T-helper 9 cell (primary cell): ENCODE data around the gene ASAP2.

ENCODE experiments used
- DNase-seq: peaks from one replicate; pipeline ENCODE4 v3.0.0-alpha.2; 2020
- total RNA-seq, 2 donors: gene quantifications; one replicate each; lab custom pipeline; 2026; lab: John Stamatoyannopoulos, UW

Gene ASAP2
- total RNA-seq = 0 to 0.14 reads per million in 2 donors

- no peak for DNase-seq
Measured at GRCh38 chr2:9205963-9206948, at the start of gene ASAP2. TSS of gene ASAP2 (plus strand) at chr2:9206812. CDS start at chr2:9207105, 293 bp downstream.

DNA sequence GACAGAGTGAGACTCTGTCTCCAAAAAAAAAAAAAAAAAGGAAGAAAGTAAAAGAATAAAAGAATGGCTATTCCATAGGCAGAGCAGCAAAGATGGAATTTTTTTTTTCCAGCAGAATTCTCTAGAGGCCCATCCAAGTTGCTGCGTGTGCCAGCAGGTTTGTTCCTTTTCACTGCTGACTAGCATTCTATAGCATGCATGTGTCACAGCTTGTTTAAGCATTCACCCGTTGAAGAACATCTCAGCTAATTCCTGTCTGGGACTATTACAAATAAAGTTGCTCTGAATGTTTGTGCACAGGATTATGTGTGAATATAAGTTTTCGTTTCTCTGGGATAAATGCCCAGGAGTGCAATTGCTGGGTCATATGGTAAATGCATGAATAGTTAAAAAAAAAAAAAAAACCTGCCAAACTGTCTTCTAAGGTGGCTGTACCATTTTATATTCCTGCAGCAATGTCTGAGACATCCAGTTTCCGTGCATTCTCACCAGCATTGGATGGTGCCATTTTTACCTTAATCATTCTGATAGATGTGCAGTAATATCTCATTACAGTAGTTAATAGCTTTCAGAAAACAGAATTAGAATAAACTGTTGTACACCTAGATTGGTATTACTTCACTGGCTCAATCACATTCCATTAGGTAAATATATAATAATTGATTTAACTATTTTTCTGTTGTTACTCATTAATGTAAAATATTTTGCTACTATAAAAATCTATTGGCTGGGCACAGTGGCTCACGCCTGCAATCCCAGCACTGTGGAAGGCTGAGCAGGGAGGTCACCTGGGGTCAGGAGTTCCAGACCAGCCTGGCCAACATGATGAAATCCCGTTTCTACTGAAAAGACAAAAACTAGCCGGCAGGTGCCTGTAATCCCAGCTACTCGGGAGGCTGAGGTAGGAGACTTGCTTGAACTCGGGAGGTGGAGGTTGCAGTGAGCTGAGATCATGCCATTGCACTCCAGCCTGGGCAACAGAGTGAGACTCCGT lies 47.5 kb upstream of the ASAP2 start:
- no peak for DNase-seq

GRCh38 chr2:9160732-9161131 lies 45.9 kb upstream of the ASAP2 start:
- no peak for DNase-seq

- DNase-seq = no peak
Measured at GRCh38 chr2:9162841-9163240, 43.8 kb upstream of the ASAP2 start.

GRCh38 chr2:9163306-9164111 lies 43.1 kb upstream of the ASAP2 start:
- no peak for DNase-seq

- DNase-seq = no peak
Measured at GRCh38 chr2:9164112-9164608, 42.5 kb upstream of the ASAP2 start.

DNA sequence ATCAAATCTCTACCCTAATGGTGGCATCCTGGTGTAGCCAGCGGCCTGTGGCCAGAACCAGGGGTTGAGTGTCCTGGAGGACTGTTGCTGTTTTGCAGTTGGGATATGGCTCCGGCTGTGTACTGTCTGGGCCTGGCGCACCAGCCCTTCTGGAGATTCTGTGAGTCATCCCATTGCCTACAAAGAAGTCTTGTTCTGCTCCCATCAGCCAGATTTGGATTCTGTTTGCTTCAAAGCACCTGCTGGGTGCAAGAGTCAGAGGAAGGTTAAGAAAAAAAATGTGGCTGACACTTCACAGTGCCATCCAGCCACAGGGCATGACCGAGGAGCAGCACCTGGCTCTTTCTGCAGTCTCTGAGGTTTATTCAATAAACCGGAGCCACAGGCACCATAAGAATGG lies 41.0 kb upstream of the ASAP2 start:
- no peak for DNase-seq

GRCh38 chr2:9166579-9167377 lies 39.8 kb upstream of the ASAP2 start:
- DNase-seq = no peak

GRCh38 chr2:9167718-9168657 lies 38.6 kb upstream of the ASAP2 start:
- DNase-seq = no peak

DNA sequence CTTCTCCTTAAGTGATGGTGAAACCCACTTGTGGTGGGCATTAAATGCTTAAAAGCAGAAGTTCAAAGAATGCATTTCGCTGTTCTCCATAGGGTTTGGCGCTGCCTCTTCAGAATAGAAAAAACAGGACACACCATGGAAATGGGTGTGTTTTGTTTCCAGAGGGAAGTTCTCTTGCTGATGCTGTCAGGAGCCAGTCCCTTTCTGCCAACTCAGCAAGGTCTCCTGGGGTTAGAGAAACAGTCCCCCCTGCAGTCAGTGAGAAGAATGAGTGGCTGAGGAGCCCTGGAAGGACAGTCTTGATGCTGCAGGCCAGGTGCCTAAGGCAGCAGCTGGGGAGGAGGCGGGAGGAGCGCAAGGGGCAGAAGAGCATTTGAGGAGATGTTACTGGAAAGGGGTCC lies 37.8 kb upstream of the ASAP2 start:
- no peak for DNase-seq

GRCh38 chr2:9169349-9170107 lies 37.1 kb upstream of the ASAP2 start:
- DNase-seq = no peak

DNA sequence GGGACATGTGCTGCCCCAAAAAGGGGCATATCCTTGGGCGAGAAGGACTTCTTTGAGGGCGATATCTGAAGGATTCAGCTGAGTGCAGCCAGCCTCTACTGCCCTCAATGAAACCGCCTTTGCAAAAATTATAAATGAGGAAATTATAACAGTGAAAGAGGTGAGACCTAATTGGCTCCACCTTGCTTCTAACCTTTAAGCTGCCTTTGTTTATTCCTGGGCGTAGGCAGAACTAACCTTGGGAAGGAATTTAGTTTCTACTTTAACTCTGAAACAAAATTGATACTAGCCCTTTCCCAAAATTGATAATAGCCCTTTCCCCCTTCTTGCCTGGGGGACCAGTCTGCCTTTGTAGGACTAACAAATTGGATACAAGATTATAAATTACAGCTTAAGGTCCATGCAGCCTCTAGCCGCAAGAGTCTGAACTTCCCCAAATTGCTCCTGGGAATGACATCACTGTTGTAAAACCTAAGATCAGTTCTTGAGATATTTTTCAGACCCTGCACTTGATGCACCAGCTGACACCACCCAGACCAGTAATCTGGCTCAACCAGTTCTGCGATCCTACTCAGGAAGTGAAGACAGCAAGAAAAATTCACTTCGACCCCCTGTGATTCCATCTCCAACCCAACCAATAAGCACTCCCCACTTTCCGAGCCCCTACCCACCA lies 36.0 kb upstream of the ASAP2 start:
- no peak for DNase-seq

DNA sequence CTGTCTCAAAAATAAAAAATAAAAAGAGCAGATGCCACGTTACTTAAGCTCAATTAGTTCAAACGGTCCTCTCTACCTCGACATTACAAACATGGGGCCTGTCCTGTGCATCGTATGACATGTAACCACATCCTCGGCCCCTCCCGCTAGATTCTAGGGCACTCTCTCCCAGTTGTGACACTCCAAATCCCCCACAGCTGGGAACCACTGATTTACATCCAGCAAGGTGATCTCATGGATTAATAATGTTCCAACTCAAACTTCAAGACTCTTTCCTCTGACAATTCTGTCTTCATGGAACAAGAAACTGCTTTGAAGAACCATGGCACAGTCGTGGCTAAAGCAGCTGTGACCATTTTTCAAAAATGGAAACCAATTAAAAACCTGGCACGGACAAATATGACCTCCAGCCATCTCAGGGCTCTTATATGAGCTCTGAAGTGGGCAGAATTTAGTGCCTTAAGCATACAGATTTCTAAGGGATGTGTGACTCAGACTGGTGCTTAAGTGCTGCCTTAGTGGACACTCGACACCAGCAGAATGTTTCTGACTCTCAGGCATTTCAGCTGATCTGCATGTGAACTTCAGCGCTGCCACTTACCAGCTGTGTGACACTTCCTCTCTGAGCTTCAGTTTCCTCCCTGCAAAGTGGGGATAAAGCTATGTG lies 31.7 kb upstream of the ASAP2 start:
- DNase-seq = no peak

DNA sequence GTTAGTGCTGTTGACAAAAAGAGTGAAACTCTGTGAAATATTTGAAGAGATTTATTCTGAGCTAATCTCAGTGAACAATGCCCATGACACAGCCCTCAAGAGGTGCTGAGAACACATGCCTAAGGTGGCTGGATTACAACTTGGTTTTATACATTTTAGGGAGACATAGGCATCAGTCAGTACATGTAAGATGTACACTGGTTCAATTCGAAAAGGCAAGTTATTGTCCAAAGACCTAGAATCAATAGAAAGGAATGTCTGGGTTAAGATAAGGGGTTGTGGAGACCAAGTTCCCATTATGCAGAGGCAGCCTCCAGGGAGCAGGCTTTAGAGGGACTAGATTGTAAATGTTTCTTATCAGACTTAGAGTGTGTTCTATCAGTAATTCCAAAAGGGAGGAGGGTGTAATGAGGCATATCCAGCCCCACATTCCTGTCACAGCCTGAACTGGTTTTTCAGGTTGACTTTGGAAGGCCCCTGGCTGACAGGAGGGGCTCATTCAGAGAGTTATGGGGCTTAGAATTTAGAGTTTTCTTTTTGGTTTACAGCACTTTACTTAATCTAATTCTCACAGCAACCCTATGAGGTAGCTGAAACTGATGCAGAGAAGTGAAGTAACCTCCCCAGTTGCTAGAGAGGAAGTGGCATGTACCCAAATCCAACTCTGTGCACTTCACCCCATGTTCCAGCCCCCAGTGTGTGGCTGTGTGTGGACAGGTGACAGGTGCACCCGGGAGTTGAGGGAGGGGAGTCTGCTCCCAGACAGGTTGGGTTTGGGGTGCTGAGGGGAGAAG lies 28.3 kb upstream of the ASAP2 start:
- no peak for DNase-seq

DNA sequence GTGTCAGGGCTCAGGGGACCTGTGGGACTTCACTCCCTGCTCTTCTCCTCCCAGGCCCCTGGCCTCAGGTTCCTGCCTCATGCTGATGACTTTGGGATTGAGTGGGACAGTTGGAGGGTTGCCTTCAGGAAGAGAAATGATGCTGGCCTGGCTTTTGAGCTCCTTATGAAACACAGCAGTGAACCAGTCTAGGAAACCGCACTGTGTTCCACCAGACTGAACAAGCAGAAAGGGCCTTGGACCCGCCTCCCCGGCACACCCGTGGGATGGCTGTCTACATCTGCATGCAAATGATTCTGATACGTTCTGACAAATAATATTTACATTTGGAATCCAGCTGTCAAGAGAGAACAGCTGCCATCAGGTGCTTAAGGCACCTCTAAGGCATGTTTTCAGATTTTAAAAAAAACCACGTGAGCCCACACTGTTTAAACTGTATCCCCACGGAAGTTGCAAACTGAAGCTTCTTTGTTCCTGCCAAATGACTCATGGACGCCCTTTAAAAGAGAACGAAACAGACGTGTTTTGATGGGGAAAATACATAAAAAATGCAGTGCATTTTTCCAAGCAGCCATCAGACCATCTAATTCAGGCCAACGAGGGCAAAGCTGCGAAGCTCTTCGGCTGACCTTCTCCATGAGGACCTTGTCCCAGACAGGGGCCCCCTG lies 27.6 kb upstream of the ASAP2 start:
- DNase-seq = no peak

- no peak for DNase-seq
Measured at GRCh38 chr2:9179572-9180201, 26.9 kb upstream of the ASAP2 start.
